ENCODE measurements around the gene FN3KRP. TPM values are rescaled to one million over a fixed set of nuclear protein-coding genes. Genes with fewer than 3 reads are reported as not detected.
A peak's percentile ranks its signal among the peaks of the same experiment; 100 is the strongest.

The FN3KRP gene
- total and polyA plus RNA-seq, 2 of the 13 experiments (the other 11 are each of a cell fraction or from before 2014, with no cell fraction given) = 22.4 to 28.2 TPM

DNA sequence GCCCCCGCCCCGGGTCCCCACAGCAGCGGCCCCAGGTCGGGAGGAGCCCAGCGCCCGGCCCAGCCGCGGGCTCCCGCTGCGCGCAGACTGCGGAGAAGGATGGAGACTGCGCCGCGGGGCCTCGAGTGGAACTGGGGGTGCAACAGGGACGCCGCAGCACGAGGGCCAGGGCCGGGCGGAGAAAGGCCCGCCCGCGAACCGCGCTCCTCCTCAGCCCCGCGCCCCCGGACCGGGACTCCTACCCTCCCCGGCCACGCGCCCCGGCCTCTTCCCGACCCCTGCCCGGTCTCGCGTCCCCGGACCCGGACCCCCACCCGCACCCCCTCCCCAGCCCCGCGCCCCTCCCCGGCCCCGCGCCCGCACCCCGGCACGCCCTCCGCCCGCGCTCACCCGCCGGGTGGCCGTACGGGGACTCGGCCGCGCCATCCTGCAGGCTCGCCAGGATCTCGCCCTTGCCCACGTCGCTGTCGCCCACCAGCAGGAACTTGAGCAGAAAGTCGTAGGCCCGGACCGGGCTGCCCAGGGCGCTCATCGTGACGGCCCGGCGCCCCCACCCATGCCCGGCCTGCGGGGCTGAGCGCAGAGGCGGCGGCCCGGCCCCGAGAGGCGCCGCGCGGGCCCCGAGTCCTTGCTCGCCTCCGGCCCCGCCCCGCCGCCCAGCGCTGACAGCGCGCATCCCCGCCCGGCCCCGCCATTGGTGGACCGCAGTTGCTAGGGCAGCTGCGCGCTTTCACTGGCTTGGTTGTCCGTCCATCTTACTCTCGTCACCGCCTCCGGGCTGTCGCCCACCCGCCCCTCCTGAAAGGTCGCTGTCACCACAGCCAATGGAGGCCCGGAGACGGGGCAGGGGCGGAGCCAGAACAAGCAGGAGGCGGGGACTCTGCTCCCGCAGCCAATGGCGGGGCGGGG is 18.2 kb upstream of the FN3KRP start, which contains the start of gene RAB40B (continued):
- TF ChIP-seq SIN3A (IDR thresholded peaks at IDR 0.05; ENCODE audit: borderline replicate concordance, low read depth, low read length) = peak; percentile 34; the same call in 1 of the 2 replicates
- TF ChIP-seq ZNF33B (CRISPR knock-in tag; IDR thresholded peaks at IDR 0.05) = no peak
- no peak for TF ChIP-seq RELA (CRISPR knock-in tag; IDR thresholded peaks at IDR 0.05)
- no peak for TF ChIP-seq ESRRA (CRISPR knock-in tag; IDR thresholded peaks at IDR 0.05; ENCODE audit: low read depth)
- TF ChIP-seq ZNF883 (CRISPR knock-in tag; IDR thresholded peaks at IDR 0.05; ENCODE audit: not compliant biosample characterization) = no peak
- no peak for TF ChIP-seq JDP2 (CRISPR knock-in tag; IDR thresholded peaks at IDR 0.05; ENCODE audit: borderline replicate concordance)
- no peak for TF ChIP-seq FOXC1 (CRISPR knock-in tag; IDR thresholded peaks at IDR 0.05; ENCODE audit: borderline replicate concordance)
- TF ChIP-seq KLF9 (CRISPR knock-in tag; IDR thresholded peaks at IDR 0.05; ENCODE audit: low read depth) = no peak
- TF ChIP-seq MED13 (CRISPR knock-in tag; IDR thresholded peaks at IDR 0.05) = no peak
- TF ChIP-seq TBX3 (IDR thresholded peaks at IDR 0.05; ENCODE audit: borderline replicate concordance) = no peak
- TF ChIP-seq RFX5 (IDR thresholded peaks at IDR 0.05; ENCODE audit: low read depth, low read length) = peak; percentile 96
- TF ChIP-seq, protein P1, sequence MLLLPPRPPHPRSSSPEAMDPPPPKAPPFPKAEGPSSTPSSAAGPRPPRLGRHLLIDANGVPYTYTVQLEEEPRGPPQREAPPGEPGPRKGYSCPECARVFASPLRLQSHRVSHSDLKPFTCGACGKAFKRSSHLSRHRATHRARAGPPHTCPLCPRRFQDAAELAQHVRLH (CRISPR knock-in tag; IDR thresholded peaks at IDR 0.05; ENCODE audit: borderline replicate concordance, low read depth) = no peak
- TF ChIP-seq NFATC3 (CRISPR knock-in tag; IDR thresholded peaks at IDR 0.05) = no peak
- peak; percentile 49 for TF ChIP-seq NR2C2 (CRISPR knock-in tag; IDR thresholded peaks at IDR 0.05; ENCODE audit: borderline replicate concordance)
- TF ChIP-seq, protein P2, sequence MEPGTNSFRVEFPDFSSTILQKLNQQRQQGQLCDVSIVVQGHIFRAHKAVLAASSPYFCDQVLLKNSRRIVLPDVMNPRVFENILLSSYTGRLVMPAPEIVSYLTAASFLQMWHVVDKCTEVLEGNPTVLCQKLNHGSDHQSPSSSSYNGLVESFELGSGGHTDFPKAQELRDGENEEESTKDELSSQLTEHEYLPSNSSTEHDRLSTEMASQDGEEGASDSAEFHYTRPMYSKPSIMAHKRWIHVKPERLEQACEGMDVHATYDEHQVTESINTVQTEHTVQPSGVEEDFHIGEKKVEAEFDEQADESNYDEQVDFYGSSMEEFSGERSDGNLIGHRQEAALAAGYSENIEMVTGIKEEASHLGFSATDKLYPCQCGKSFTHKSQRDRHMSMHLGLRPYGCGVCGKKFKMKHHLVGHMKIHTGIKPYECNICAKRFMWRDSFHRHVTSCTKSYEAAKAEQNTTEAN (CRISPR knock-in tag; conservative IDR thresholded peaks at IDR 0.05) = no peak
- TF ChIP-seq MIER3 (CRISPR knock-in tag; IDR thresholded peaks at IDR 0.05; ENCODE audit: borderline replicate concordance) = no peak
- TF ChIP-seq TOE1 (CRISPR knock-in tag; IDR thresholded peaks at IDR 0.05) = no peak
- TF ChIP-seq ZSCAN21 (CRISPR knock-in tag; IDR thresholded peaks at IDR 0.05; ENCODE audit: borderline replicate concordance) = no peak; the same call in 1 of the 2 replicates
- no peak for TF ChIP-seq ZNF3 (CRISPR knock-in tag; IDR thresholded peaks at IDR 0.05)
- TF ChIP-seq, protein P3, sequence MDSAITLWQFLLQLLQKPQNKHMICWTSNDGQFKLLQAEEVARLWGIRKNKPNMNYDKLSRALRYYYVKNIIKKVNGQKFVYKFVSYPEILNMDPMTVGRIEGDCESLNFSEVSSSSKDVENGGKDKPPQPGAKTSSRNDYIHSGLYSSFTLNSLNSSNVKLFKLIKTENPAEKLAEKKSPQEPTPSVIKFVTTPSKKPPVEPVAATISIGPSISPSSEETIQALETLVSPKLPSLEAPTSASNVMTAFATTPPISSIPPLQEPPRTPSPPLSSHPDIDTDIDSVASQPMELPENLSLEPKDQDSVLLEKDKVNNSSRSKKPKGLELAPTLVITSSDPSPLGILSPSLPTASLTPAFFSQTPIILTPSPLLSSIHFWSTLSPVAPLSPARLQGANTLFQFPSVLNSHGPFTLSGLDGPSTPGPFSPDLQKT (CRISPR knock-in tag; IDR thresholded peaks at IDR 0.05; ENCODE audit: borderline replicate concordance) = no peak
- TF ChIP-seq ZBTB7B (CRISPR knock-in tag; IDR thresholded peaks at IDR 0.05) = no peak
- TF ChIP-seq, protein P4, sequence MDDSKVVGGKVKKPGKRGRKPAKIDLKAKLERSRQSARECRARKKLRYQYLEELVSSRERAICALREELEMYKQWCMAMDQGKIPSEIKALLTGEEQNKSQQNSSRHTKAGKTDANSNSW (CRISPR knock-in tag; IDR thresholded peaks at IDR 0.05; ENCODE audit: borderline replicate concordance) = no peak
- TF ChIP-seq NFYB (CRISPR knock-in tag; IDR thresholded peaks at IDR 0.05) = peak; percentile 91
- peak; percentile 99 for TF ChIP-seq RFXAP (CRISPR knock-in tag; IDR thresholded peaks at IDR 0.05; ENCODE audit: borderline replicate concordance)
- TF ChIP-seq, protein P5, sequence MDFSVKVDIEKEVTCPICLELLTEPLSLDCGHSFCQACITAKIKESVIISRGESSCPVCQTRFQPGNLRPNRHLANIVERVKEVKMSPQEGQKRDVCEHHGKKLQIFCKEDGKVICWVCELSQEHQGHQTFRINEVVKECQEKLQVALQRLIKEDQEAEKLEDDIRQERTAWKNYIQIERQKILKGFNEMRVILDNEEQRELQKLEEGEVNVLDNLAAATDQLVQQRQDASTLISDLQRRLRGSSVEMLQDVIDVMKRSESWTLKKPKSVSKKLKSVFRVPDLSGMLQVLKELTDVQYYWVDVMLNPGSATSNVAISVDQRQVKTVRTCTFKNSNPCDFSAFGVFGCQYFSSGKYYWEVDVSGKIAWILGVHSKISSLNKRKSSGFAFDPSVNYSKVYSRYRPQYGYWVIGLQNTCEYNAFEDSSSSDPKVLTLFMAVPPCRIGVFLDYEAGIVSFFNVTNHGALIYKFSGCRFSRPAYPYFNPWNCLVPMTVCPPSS (IDR thresholded peaks at IDR 0.05) = no peak
- TF ChIP-seq ZSCAN31 (CRISPR knock-in tag; IDR thresholded peaks at IDR 0.05; ENCODE audit: low read depth) = peak; percentile 32
